Stimulated activated CD4-positive, alpha-beta T cell treated with anti-CD3 and anti-CD28 coated beads, Interleukin-4, amount 100 ng/mL, for 1 hour (primary cell): Measurements from ENCODE around the gene STRN.
"Not testable (repeated sequence)": the region's sequence is repeated elsewhere in the genome, so short reads cannot be mapped to it uniquely, and the experiment has no call there.

Experiments used
- DNase-seq: peaks from one replicate; pipeline ENCODE4 v3.0.0-alpha.2; 2020

Gene STRN, protein sequence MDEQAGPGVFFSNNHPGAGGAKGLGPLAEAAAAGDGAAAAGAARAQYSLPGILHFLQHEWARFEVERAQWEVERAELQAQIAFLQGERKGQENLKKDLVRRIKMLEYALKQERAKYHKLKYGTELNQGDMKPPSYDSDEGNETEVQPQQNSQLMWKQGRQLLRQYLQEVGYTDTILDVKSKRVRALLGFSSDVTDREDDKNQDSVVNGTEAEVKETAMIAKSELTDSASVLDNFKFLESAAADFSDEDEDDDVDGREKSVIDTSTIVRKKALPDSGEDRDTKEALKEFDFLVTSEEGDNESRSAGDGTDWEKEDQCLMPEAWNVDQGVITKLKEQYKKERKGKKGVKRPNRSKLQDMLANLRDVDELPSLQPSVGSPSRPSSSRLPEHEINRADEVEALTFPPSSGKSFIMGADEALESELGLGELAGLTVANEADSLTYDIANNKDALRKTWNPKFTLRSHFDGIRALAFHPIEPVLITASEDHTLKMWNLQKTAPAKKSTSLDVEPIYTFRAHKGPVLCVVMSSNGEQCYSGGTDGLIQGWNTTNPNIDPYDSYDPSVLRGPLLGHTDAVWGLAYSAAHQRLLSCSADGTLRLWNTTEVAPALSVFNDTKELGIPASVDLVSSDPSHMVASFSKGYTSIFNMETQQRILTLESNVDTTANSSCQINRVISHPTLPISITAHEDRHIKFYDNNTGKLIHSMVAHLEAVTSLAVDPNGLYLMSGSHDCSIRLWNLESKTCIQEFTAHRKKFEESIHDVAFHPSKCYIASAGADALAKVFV

DNA sequence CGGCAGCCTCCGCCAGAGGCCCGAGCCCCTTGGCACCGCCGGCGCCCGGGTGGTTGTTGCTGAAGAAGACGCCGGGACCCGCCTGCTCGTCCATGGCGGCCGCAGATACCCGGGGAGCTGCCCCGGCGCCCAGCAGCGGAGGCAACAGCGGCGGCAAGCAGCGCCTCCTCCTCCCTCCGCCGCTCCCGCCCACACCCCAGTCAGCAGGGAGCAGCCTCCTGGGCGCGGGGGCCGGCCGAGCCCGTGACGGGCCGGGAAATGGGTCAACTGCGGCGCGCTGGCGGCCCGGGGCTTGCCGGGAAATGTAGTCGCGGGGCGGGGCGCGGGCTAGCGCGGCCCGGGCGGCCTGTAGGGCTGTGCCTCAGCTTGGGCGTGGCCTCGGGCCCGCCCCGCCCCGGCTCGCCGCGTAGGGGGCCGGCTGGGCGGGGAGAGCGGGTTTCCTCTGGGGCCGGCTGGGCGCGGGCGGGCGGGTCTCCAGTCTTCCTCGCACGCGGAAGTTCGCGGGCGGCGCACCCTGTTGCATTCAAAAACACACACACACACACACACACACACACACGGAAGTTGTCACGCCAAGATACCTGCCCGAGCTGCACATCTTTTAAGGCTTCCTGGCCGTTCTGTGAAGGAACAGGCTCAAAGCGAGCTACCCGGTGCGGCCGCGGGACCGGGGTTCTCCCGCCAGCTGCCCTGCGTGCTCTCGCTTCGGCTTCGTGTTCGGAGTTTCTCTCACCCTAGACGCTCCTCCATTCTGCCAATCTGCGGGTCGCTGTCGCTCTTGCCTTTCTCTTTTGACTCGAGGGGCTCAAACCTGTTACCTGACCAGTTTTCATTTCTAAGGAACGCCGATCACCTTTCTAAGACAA lies at the start of gene STRN:
STRN (minus strand) TSS at position 167 of the 866 bp plus-strand sequence; CDS start at position 94, 73 bp downstream.
- DNase-seq, result peak; percentile 97

- DNase-seq, result no peak
These were observed 46.9 kb upstream of the STRN start for GRCh38 chr2:37013315-37013641.

GRCh38 chr2:37011130-37011529 lies 44.8 kb upstream of the STRN start:
- no peak for DNase-seq

GRCh38 chr2:37005118-37005868 lies 39.0 kb upstream of the STRN start:
- no peak for DNase-seq

- no peak for DNase-seq
These were observed 34.7 kb upstream of the STRN start for GRCh38 chr2:37000988-37001556.

- DNase-seq, result no peak
These were observed 34.0 kb upstream of the STRN start for GRCh38 chr2:37000318-37000717.

DNA sequence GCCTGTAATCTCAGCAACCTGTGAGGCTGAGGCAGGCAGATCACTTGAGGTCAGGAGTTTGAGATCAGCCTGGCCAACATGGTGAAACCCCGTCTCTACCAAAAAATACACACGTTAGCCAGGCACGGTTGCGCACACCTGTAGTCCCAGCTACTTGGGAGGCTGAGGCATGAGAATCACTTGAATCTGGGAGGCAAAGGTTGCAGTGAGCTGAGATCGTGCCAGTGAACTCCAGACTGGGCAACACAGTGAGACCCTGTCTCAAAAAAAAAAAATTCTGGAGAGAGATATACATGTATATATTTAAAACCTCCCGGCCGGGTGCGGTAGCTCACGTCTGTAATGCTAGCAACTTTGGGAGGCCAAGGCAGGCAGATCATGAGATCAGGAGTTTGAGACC lies 33.1 kb upstream of the STRN start:
- not testable (repeated sequence) for DNase-seq

GRCh38 chr2:36993841-36994620 lies 27.7 kb upstream of the STRN start:
- no peak for DNase-seq

DNA sequence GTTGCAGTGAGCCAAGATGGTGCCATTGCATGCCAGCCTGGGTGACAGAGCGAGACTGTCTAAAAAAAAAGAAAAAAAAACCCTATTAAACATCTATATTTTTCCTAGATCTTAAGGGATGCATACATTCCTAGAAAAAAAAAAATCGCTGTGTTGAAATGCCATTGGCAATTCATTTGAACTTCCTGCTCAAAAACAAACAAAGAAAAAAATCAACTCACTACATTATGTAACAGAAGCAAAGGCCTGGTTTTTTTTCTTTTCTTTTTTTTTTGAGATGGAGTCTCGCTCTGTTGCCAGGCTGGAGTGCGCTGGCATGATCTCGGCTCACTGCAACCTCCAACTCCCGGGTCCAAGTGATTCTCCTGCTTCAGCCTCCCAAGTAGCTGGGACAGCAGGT lies 21.7 kb upstream of the STRN start:
- DNase-seq, result no peak

GRCh38 chr2:36982467-36982866 lies 16.1 kb upstream of the STRN start:
- no peak for DNase-seq

DNA sequence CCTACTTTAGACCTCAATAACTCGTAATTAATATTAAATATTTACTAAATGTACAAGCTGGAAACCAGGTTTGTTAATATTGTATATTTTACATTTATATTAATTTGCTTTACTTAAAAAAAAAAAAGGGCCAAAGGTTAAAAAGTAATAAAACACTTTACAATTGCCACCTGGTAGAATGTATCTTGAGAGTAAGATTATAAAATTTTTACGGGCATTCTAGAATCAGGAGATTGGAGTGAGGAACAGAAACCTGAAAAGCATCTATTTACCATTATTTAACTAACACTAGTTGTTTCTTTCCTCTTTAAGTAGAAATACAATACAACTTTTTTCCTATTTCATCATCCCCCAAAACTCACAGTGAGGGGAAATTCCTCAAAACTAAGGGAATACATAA lies 15.6 kb upstream of the STRN start:
- no peak for DNase-seq

DNA sequence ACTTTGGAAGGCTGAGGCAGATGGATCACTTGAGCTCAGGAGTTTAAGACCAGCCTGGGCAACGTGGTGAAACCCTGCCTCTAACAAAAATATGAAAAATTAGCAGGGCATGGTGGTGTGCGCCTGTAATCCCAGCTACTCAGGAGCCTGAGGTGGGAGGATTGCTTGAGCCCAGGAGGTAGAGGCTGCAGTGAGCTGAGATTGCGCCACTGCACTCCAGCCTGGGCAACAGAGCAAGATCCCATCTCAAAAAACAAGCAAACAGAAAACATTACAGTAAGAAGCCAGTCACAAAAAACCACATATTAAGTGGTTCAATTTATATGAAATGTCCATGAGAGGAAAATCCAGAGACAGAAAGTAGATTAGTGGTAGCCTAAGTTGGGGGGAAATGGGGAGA lies 12.7 kb upstream of the STRN start:
- not testable (repeated sequence) for DNase-seq

- DNase-seq, result no peak
These were observed 9.7 kb upstream of the STRN start for GRCh38 chr2:36976065-36976464.

DNA sequence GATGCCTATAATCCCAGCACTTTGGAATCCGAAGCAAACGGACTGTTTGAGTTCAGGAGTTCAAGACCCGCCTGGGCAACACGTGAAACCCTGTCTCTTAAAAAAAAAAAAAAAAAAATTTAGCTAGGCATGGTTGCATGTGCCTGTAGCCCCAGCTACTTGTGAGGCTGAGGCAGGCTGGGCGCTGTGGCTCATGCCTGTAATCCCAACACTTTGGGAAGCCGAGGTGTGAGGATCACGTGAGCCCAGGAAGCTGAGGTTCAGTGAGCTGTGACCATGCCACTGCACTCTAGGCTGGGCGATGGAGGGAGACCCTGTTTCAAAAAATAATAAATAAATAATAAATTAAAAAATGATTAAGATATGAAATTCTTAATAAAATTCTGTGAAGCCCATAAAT lies 9.0 kb upstream of the STRN start:
- no peak for DNase-seq

DNA sequence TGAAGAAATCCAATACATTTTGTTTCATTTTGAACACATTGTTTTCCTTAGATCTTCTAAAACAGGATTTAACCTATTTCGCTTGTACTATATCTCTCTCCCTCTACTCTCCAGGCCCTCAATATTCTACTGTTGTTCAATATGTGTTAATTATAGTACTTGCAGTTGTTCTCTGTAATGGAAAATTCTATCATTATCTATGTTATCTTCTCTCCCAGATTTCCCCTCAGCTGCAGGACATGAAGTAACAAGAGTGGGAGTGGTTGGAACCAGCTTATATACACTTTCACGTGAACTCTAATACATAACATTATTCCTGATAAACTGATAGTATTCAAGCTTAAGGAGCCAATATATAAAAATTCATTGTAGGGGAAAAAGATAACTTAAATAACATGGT lies 7.0 kb upstream of the STRN start:
- no peak for DNase-seq

DNA sequence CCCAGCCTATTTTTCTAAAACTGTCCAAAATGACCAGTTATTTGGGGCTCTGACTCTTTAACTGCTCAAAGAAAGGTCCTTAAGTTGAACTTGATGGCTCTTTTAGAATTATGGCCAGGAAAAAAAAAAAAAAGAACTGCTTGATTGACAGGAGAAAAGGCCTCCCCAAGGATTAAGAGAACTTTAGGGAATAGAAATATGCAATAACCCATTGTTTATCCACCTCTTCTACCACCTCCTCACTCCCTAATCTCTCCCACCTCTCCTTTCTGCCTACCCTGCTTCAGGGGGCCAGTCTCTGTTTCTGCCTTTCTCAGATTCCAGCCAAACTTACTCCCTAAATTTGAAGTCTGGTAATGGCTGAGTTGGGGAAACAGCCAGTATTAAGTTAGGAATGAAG lies 5.7 kb upstream of the STRN start:
- DNase-seq, result no peak

GRCh38 chr2:36967236-36967876 lies 1.0 kb upstream of the STRN start:
- no peak for DNase-seq

- DNase-seq, result peak; percentile 53
These were observed 476 bp downstream of the STRN start for GRCh38 chr2:36965751-36966369.

GRCh38 chr2:36965206-36965605 lies 1.1 kb downstream of the STRN start:
- no peak for DNase-seq

GRCh38 chr2:36964496-36965058 lies 1.8 kb downstream of the STRN start:
- DNase-seq, result no peak
